Hindlimb muscle (tissue), 1 donor: Measurements from ENCODE around the gene SRGAP2C. TPM values are rescaled to one million over a fixed set of nuclear protein-coding genes. Genes with fewer than 3 reads are reported as not detected.
"Not testable (repeated sequence)": the region's sequence is repeated elsewhere in the genome, so short reads cannot be mapped to it uniquely, and the experiment has no call there.

Experiments
- DNase-seq: peaks from one replicate; pipeline ENCODE4 v3.0.0-alpha.2; 2013
- polyA plus RNA-seq: library from polyadenylated mRNA; unstranded; fragments of 120-200 nt; gene quantifications from one replicate; pipeline ENCODE4 v1.2.1, GENCODE V29; 2013; ENCODE audit not compliant: insufficient read length

The SRGAP2C gene
- polyA plus RNA-seq, 1 donor = 35.3 TPM

- DNase-seq = not testable (repeated sequence)
These were observed 1.4 kb downstream of the SRGAP2C start for GRCh38 chr1:121186191-121186590.

- not testable (repeated sequence) for DNase-seq
These were observed 3.1 kb downstream of the SRGAP2C start for GRCh38 chr1:121187914-121188313.

GRCh38 chr1:121192512-121192911 lies 7.7 kb downstream of the SRGAP2C start:
- DNase-seq = not testable (repeated sequence)

- DNase-seq = not testable (repeated sequence)
These were observed 12.5 kb downstream of the SRGAP2C start for GRCh38 chr1:121197095-121197882.

- not testable (repeated sequence) for DNase-seq
These were observed 15.0 kb downstream of the SRGAP2C start for GRCh38 chr1:121199763-121200162.

- not testable (repeated sequence) for DNase-seq
These were observed 15.5 kb downstream of the SRGAP2C start for GRCh38 chr1:121200232-121200631.

GRCh38 chr1:121200985-121201981 lies 16.5 kb downstream of the SRGAP2C start:
- DNase-seq = not testable (repeated sequence)

- not testable (repeated sequence) for DNase-seq
These were observed 18.2 kb downstream of the SRGAP2C start for GRCh38 chr1:121202986-121203385.

- DNase-seq = not testable (repeated sequence)
These were observed 21.3 kb downstream of the SRGAP2C start for GRCh38 chr1:121205786-121206711.

GRCh38 chr1:121207328-121207727 lies 22.6 kb downstream of the SRGAP2C start:
- not testable (repeated sequence) for DNase-seq

- not testable (repeated sequence) for DNase-seq
These were observed 23.6 kb downstream of the SRGAP2C start for GRCh38 chr1:121208375-121208774.

- not testable (repeated sequence) for DNase-seq
These were observed 26.0 kb downstream of the SRGAP2C start for GRCh38 chr1:121210778-121211177.

- not testable (repeated sequence) for DNase-seq
These were observed 28.7 kb downstream of the SRGAP2C start for GRCh38 chr1:121213491-121213890.

GRCh38 chr1:121214544-121215156 lies 29.9 kb downstream of the SRGAP2C start:
- DNase-seq = not testable (repeated sequence)

GRCh38 chr1:121215699-121216417 lies 31.1 kb downstream of the SRGAP2C start:
- DNase-seq = not testable (repeated sequence)

GRCh38 chr1:121216676-121217075 lies 31.9 kb downstream of the SRGAP2C start:
- DNase-seq = not testable (repeated sequence)

- not testable (repeated sequence) for DNase-seq
These were observed 37.0 kb downstream of the SRGAP2C start for GRCh38 chr1:121221770-121222169.

GRCh38 chr1:121224714-121225113 lies 39.9 kb downstream of the SRGAP2C start:
- not testable (repeated sequence) for DNase-seq

GRCh38 chr1:121226295-121226904 lies 41.6 kb downstream of the SRGAP2C start:
- DNase-seq = not testable (repeated sequence)

GRCh38 chr1:121226925-121227324 lies 42.1 kb downstream of the SRGAP2C start:
- DNase-seq = not testable (repeated sequence)
